K562 (cell line): ENCODE data around the gene SGSH. TPM values are rescaled to one million over a fixed set of nuclear protein-coding genes. Genes with fewer than 3 reads are reported as not detected.
A peak's percentile ranks its signal among the peaks of the same experiment; 100 is the strongest.

Experiments
- BCLAF1 ChIP-seq, 2 experiments: fragments of 450-650 bp in 1 of 2; IDR thresholded peaks; 2 replicates each; pipeline ENCODE4 v1.6.1; 2011 to 2017; ENCODE audit warnings: low read depth in 2 of 2, antibody characterized with exemption in 1 of 2, borderline replicate concordance in 1 of 2, low read length in 1 of 2, mild to moderate bottlenecking in 1 of 2, mixed read lengths in 1 of 2; ENCODE audit not compliant: control insufficient read depth in 1 of 2
- ELF1 ChIP-seq: fragments of 200-800 bp; sonication (Bioruptor generic); IDR thresholded peaks from 2 replicates; pipeline ENCODE4 v1.6.1; 2016; ENCODE audit warnings: missing genetic modification characterization, missing compliant biosample characterization
- FOXK2 ChIP-seq, 2 experiments: fragments of 450-650 bp; IDR thresholded peaks in 1 of 2; conservative IDR thresholded peaks in 1 of 2; 2 replicates each; pipeline ENCODE4 v1.6.1; 2016; ENCODE audit warnings: low read depth in 2 of 2, mild to moderate bottlenecking in 1 of 2
- HEY1 ChIP-seq: fragments of 250-450 bp; sonication (Bioruptor Pico); IDR thresholded peaks from 2 replicates; pipeline ENCODE4 v1.5.0; 2020; ENCODE audit warnings: mild to moderate bottlenecking, moderate library complexity, borderline replicate concordance
- IFI16 ChIP-seq: fragments of 250-450 bp; sonication (Bioruptor Pico); IDR thresholded peaks from 2 replicates; pipeline ENCODE4 v2.1.2; 2022; ENCODE audit warnings: mild to moderate bottlenecking, inconsistent platforms
- MEF2D ChIP-seq: conservative IDR thresholded peaks from 2 replicates; pipeline ENCODE4 v1.6.1; 2016; ENCODE audit warnings: low read depth, missing genetic modification characterization, missing compliant biosample characterization
- MITF ChIP-seq: IDR thresholded peaks from 2 replicates; pipeline ENCODE4 v1.6.1; 2014; ENCODE audit warnings: antibody characterized with exemption
- MTA2 ChIP-seq: fragments of 450-650 bp; IDR thresholded peaks from 2 replicates; pipeline ENCODE4 v1.6.1; 2016; ENCODE audit warnings: low read depth
- MYNN ChIP-seq, 2 experiments: sonication (generic); formaldehyde crosslinking in 1 of 2; IDR thresholded peaks; 2 replicates each; pipeline versions ENCODE4 v1.5.0 to v1.6.1; 2016 to 2020; ENCODE audit warnings: antibody characterized with exemption in 1 of 2, missing genetic modification reagents in 1 of 2
- SMARCA5 ChIP-seq: fragments of 450-650 bp; IDR thresholded peaks from 2 replicates; pipeline ENCODE4 v1.6.1; 2016
- SUPT5H ChIP-seq: fragments of 450-650 bp; IDR thresholded peaks from 2 replicates; pipeline ENCODE4 v1.6.1; 2016
- polyA plus RNA-seq, 8 experiments: library from polyadenylated mRNA; depleted of rRNA in 4 of 8; stranded (reverse) in 5 of 8; unstranded in 3 of 8; fragments of >200 nt; fragmentation: Nextera tagmentation in 2 of 8; fragmentation: Illumina TruSeq in 1 of 8; extraction: Ambion mirVana in 2 of 8; extraction: Trizol in 1 of 8; gene quantifications; 2 replicates each; pipeline versions ENCODE4 v1.2.1 to v1.2.3, GENCODE V29; 2011 to 2014; ENCODE audit warnings: inconsistent platforms in 1 of 8, missing spikeins in 1 of 8
- total RNA-seq, 7 experiments: library from RNA; depleted of rRNA in 6 of 7; stranded (reverse); fragments of >200 nt in 6 of 7; fragmentation: Illumina TruSeq in 2 of 7; extraction: Trizol in 2 of 7; gene quantifications; 2 replicates each; pipeline versions ENCODE4 v1.2.1 to v1.2.3, GENCODE V29; 2011 to 2021; ENCODE audit warnings: low replicate concordance in 1 of 7

Gene SGSH
- total and polyA plus RNA-seq, 9 of the 15 experiments (the other 6 are each of a cell fraction or from before 2014, with no cell fraction given): 0.25 to 15.7 (median 4.9) TPM

- TF ChIP-seq MITF (no peak), MYNN (IDR thresholded peaks at IDR 0.05) (no peak), MYNN (CRISPR knock-in tag; IDR thresholded peaks at IDR 0.05) (no peak), ELF1 (tag) (no peak), MTA2 (no peak), SMARCA5 (peak; percentile 26; the same call in 1 of the 2 replicates), MEF2D (tag) (no peak), HEY1 (CRISPR knock-in tag) (no peak), SUPT5H (0 out of 2 replicates have a peak, but pooled peaks have one; percentile 31), IFI16 (CRISPR knock-in tag) (no peak), BCLAF1 (IDR thresholded peaks at IDR 0.05; ENCODE audit: borderline replicate concordance in 1 of 2, control insufficient read depth in 1 of 2, low read depth in 2 of 2, low read length in 1 of 2) (no peak), FOXK2 (conservative IDR thresholded peaks at IDR 0.05 in 1 of 2, IDR thresholded peaks at IDR 0.05 in 1 of 2; ENCODE audit: low read depth in 2 of 2) (no peak)
Observed at GRCh38 chr17:80259457-80260068, 39.4 kb upstream of the SGSH start (continued).
